Heart left ventricle (tissue), 16 donors: Measurements from ENCODE around the gene NVL. TPM values are rescaled to one million over a fixed set of nuclear protein-coding genes. Genes with fewer than 3 reads are reported as not detected.

Experiments used
- ATAC-seq, 4 donors: fragments of 200-7000 bp; cut with Tn5 transposase; one replicate each; pipeline ENCODE4 v1.9.1; 2020 to 2022; ENCODE audit warnings: moderate library complexity in 4 of 4, mild to moderate bottlenecking in 3 of 4, moderate number of reproducible peaks in 1 of 4
- DNase-seq, 5 donors: peaks; one replicate each; pipeline ENCODE4 v3.0.0-alpha.2; 2020
- H3K27ac ChIP-seq, 12 donors: fragments of 200-600 bp; sonication (generic) in 4 of 12; one replicate each; pipeline versions ENCODE4 v1.5.0 to v1.8.0; 2016 to 2022; ENCODE audit warnings: mild to moderate bottlenecking in 2 of 12
- H3K27me3 ChIP-seq, 9 donors: fragments of 200-600 bp; sonication (generic) in 2 of 9; one replicate each; pipeline versions ENCODE4 v1.5.1 to v1.8.0; 2016 to 2022; ENCODE audit warnings: mild to moderate bottlenecking in 3 of 9
- H3K36me3 ChIP-seq, 9 donors: fragments of 200-600 bp; sonication (generic) in 2 of 9; one replicate each; pipeline versions ENCODE4 v1.5.0 to v1.8.0; 2018 to 2022; ENCODE audit warnings: mild to moderate bottlenecking in 2 of 9
- H3K4me1 ChIP-seq, 12 donors: fragments of 200-600 bp; sonication (generic) in 4 of 12; one replicate each; pipeline versions ENCODE4 v1.5.0 to v1.8.0; 2016 to 2022; ENCODE audit warnings: mild to moderate bottlenecking in 3 of 12
- H3K4me3 ChIP-seq, 12 donors: fragments of 200-600 bp; sonication (generic) in 4 of 12; one replicate each; pipeline versions ENCODE4 v1.5.0 to v1.8.0; 2017 to 2022; ENCODE audit warnings: mild to moderate bottlenecking in 9 of 12, moderate library complexity in 4 of 12
- H3K9me3 ChIP-seq, 12 donors: fragments of 200-600 bp; sonication (generic) in 4 of 12; one replicate each; pipeline versions ENCODE4 v1.5.0 to v1.8.0; 2016 to 2022; ENCODE audit warnings: mild to moderate bottlenecking in 1 of 12
- CTCF ChIP-seq, 12 donors: fragments of 200-600 bp; sonication (generic) in 4 of 12; IDR thresholded peaks; one replicate each; pipeline versions ENCODE4 v1.5.0 to v1.8.0; 2018 to 2022; ENCODE audit warnings: antibody characterized with exemption in 12 of 12, mild to moderate bottlenecking in 5 of 12
- POLR2A ChIP-seq, 2 donors: fragments of 450-650 bp; IDR thresholded peaks; one replicate each; pipeline ENCODE4 v1.6.1; 2017; ENCODE audit warnings: antibody characterized with exemption in 2 of 2, mild to moderate bottlenecking in 2 of 2, moderate library complexity in 2 of 2
- whole genome bisulfite sequencing, 4 donors: extraction: QIAGEN DNeasy Blood & Tissue Kit in 2 of 4; methylation state at CpG; one replicate each; pipeline versions ENCODE4 v1.1.5 to v1.1.7; 2013 to 2018; 5-methylcytosine and 5-hydroxymethylcytosine counted together
- intact Hi-C, 10 donors: fragments of 100-400 bp; cut with DNase I; formaldehyde crosslinking; loops; one replicate each; pipeline versions ENCODE4 v1.11.1 to v1.14.2; 2022
- polyA plus RNA-seq, 2 donors: library from polyadenylated mRNA; stranded (reverse); fragments of 200-250 nt; gene quantifications; one replicate each; pipeline ENCODE4 v1.2.3, GENCODE V29; 2013
- total RNA-seq, 9 donors: library from RNA; depleted of rRNA in 2 of 9; stranded (reverse); fragments of >200 nt in 2 of 9; fragmentation: NEBNext Ultra II Directional in 3 of 9; extraction: Animal tissue kit (Norgen Biotek cat#: 25700) in 3 of 9; gene quantifications; one replicate each; pipeline versions ENCODE4 v1.1.0 to v1.2.4, GENCODE V29; 2016 to 2023
- donor health status: ischemic (EF 13 %, LVEDD 7.1; RV severe dilation, severe dysfunction).
- donor health status: healthy with polysubstance abuse.
- donor health status: DM: no; HTN: yes; CAD: no.
- donor health status: DM: no; HTN: no; CAD: no.
- donor health status: ischemic (EF 25% LVEDD 6.9; RV normal size, moderate dysfunction).
- donor health status: ischemic (EF 25% LVEDD 5.7; RV mildly dilated, moderate dysfunction).
- donor health status: healthy.
- donor health status: DM: yes; HTN: yes; CAD: no.
- donor health status: ischemic (EF 35%, LVEDD 5.7; RV mildly dilated, moderate dysfunction).
- donor health status: nonischemic (EF 11% LVEDD 7.7; RV severe dilation, severe dysfunction).
- donor health status: DM: yes; HTN: yes; CAD: no.
- donor health status: PGD.
- donor health status: ischemic (EF 29% LVEDD 5.4; RV normal size, mild dysfunction).
- donor health status: nonischemic (EF 23%, LVEDD 6.1; RV moderate dilation, normal function).

Gene NVL
- total and polyA plus RNA-seq, 11 donors: 4.8 to 14.8 (median 9.3) TPM

- DNase-seq (peak in 2 of 5 donors; percentile 16 to 22), ATAC-seq (peak in 2 of 4 donors; percentile 31 to 41)
- 37 to 50% (median 39%) methylated on average over 3 to 4 of the region's 4 CpGs for WGBS, 4 donors
- Histone ChIP-seq H3K27me3 (no peaks in the 10 kb centered on the region), H3K4me3 (no peak overlapping the region), H3K36me3 (peaks cover 0 to 2% (median 0%) of the 10 kb centered on the region in 9 donors), H3K9me3 (no peaks in the 10 kb centered on the region), H3K27ac (peak overlapping the region in 2 of 12 donors; percentile 11 to 78), H3K4me1 (peaks cover 0 to 34% (median 17%) of the 10 kb centered on the region in 12 donors)
- TF ChIP-seq POLR2A (IDR thresholded peaks at IDR 0.05) (no peak), CTCF (IDR thresholded peaks at IDR 0.05) (no peak)
- intact Hi-C loops: no loop called here
Measured at GRCh38 chr1:224205438-224205840, 124.5 kb downstream of the NVL start.

GRCh38 chr1:224203243-224204016, 126.5 kb downstream of the NVL start:
- peak overlapping the region in 1 of 12 donors; percentile 87 for H3K27ac ChIP-seq
- intact Hi-C loops: no loop called here
- ATAC-seq (peak; percentile 56 to 76 (median 74)), DNase-seq (peak; percentile 56 to 73 (median 61))
- H3K27me3 ChIP-seq: no peaks in the 10 kb centered on the region
- H3K4me1 ChIP-seq: peaks cover 0 to 29% (median 17%) of the 10 kb centered on the region in 12 donors
- H3K4me3 ChIP-seq: peak overlapping the region in 1 of 12 donors; percentile 12
- no peak for TF ChIP-seq CTCF (IDR thresholded peaks at IDR 0.05)
- TF ChIP-seq POLR2A (IDR thresholded peaks at IDR 0.05): no peak
- H3K36me3 ChIP-seq: peaks cover 0 to 2% (median 0%) of the 10 kb centered on the region in 9 donors
- WGBS, 4 donors: 58 to 67% (median 63%) methylated on average over 4 to 8 of the region's 8 CpGs
- H3K9me3 ChIP-seq: no peaks in the 10 kb centered on the region

- H3K9me3 ChIP-seq: no peaks in the 10 kb centered on the region
- ATAC-seq (no peak), DNase-seq (no peak)
- intact Hi-C loops: no loop called here
- H3K27me3 ChIP-seq: no peaks in the 10 kb centered on the region
- H3K36me3 ChIP-seq: peaks cover 0 to 4% (median 0%) of the 10 kb centered on the region in 9 donors
- H3K4me3 ChIP-seq: no peak overlapping the region
- peaks cover 0 to 32% (median 17%) of the 10 kb centered on the region in 12 donors for H3K4me1 ChIP-seq
- TF ChIP-seq POLR2A (IDR thresholded peaks at IDR 0.05) (no peak), CTCF (IDR thresholded peaks at IDR 0.05) (no peak)
- WGBS, 4 donors: 96 to 99% (median 96%) methylated on average over 4 of the region's 4 CpGs
- H3K27ac ChIP-seq: no peak overlapping the region
Measured at GRCh38 chr1:224201853-224202252, 128.1 kb downstream of the NVL start.

GRCh38 chr1:224201383-224201782, 128.6 kb downstream of the NVL start:
- no peak overlapping the region for H3K27ac ChIP-seq
- peaks cover 0 to 6% (median 0%) of the 10 kb centered on the region in 9 donors for H3K36me3 ChIP-seq
- H3K4me3 ChIP-seq: no peak overlapping the region
- ATAC-seq: no peak
- WGBS, 4 donors: 80 to 98% (median 86%) methylated on average over 5 of the region's 5 CpGs
- no peak for TF ChIP-seq POLR2A (IDR thresholded peaks at IDR 0.05)
- TF ChIP-seq CTCF (IDR thresholded peaks at IDR 0.05): no peak
- peaks cover 0 to 35% (median 17%) of the 10 kb centered on the region in 12 donors for H3K4me1 ChIP-seq
- H3K9me3 ChIP-seq: no peaks in the 10 kb centered on the region
- H3K27me3 ChIP-seq: no peaks in the 10 kb centered on the region
- intact Hi-C loops: no loop called here
- DNase-seq: peak in 1 of 5 donors; percentile 17
